MCF 10A (cell line): ENCODE measurements around the gene SCN4A. TPM values are rescaled to one million over a fixed set of nuclear protein-coding genes. Genes with fewer than 3 reads are reported as not detected.
A peak's percentile ranks its signal among the peaks of the same experiment; 100 is the strongest.

Source experiments
- BruUV-seq: library from RNA; stranded (reverse); fragments of 400-500 nt; replicated peaks from 2 replicates; lab custom pipeline; 2021; lab: Mats Ljungman, UMichigan
- CTCF ChIA-PET: fragments of 300-600 bp; sonication (Branson Sonifier 250); formaldehyde crosslinking; extraction: SDS; loops from one replicate; lab custom pipeline; 2021; ENCODE audit warnings: antibody characterized with exemption, inconsistent platforms; lab: Yijun Ruan, JAX
- POLR2A ChIA-PET: fragments of 300-600, 350-650 bp; sonication (Branson Sonifier 250); formaldehyde crosslinking; extraction: SDS; loops from one replicate; lab custom pipeline; 2020; ENCODE audit warnings: antibody characterized with exemption, inconsistent platforms; lab: Yijun Ruan, JAX
- DNase-seq: peaks from one replicate; pipeline ENCODE4 v3.0.0-alpha.2; 2018; ENCODE audit not compliant: unreplicated experiment
- H3K27ac Mint-ChIP-seq: one replicate; pipeline ENCODE4 v1.8.0; 2022; ENCODE audit warnings: mild to moderate bottlenecking, low read depth, mixed read lengths; ENCODE audit not compliant: unreplicated experiment
- H3K27me3 Mint-ChIP-seq: one replicate; pipeline ENCODE4 v1.8.0; 2022; ENCODE audit warnings: mixed read lengths; ENCODE audit not compliant: insufficient read depth, unreplicated experiment
- H3K36me3 Mint-ChIP-seq: one replicate; pipeline ENCODE4 v1.8.0; 2022; ENCODE audit warnings: mild to moderate bottlenecking, moderate library complexity, mixed read lengths; ENCODE audit not compliant: insufficient read depth, unreplicated experiment
- H3K4me1 Mint-ChIP-seq: one replicate; pipeline ENCODE4 v1.8.0; 2022; ENCODE audit warnings: mixed read lengths; ENCODE audit not compliant: insufficient read depth, unreplicated experiment
- H3K4me3 Mint-ChIP-seq: one replicate; pipeline ENCODE4 v1.8.0; 2022; ENCODE audit warnings: mild to moderate bottlenecking, moderate library complexity, mixed read lengths; ENCODE audit not compliant: unreplicated experiment
- H3K9me3 Mint-ChIP-seq: one replicate; pipeline ENCODE4 v1.8.0; 2022; ENCODE audit warnings: mixed read lengths; ENCODE audit not compliant: unreplicated experiment
- CTCF ChIP-seq: fragments of 200-600 bp; IDR thresholded peaks from one replicate; pipeline ENCODE4 v1.8.0; 2022; ENCODE audit warnings: antibody characterized with exemption, mild to moderate bottlenecking; ENCODE audit not compliant: unreplicated experiment
- intact Hi-C: fragments of 100-400 bp; cut with micrococcal nuclease; formaldehyde crosslinking; loops from 2 replicates; pipeline ENCODE4 v1.14.1; 2022
- total RNA-seq: library from RNA; stranded (reverse); gene quantifications from 2 replicates; pipeline ENCODE4 v1.2.3, GENCODE V29; 2022

Gene SCN4A
- total RNA-seq, 1 experiment from 2014 or later: not detected

- no peak for TF ChIP-seq CTCF
- Mint-ChIP-seq H3K27ac (no peak overlapping the region), H3K4me3 (no peak overlapping the region), H3K4me1 (peaks cover 7% of the 10 kb centered on the region), H3K9me3 (peaks cover 7% of the 10 kb centered on the region), H3K27me3 (peaks cover 57% of the 10 kb centered on the region), H3K36me3 (no peaks in the 10 kb centered on the region)
- ChIA-PET CTCF (interaction anchor here (0.9 to 1.4 kb wide), 4 partner anchors 17 to 107 kb away, joined by 3 to 6 read pairs (median 3); partner anchors contain the start of gene GH1), POLR2A (interaction anchor here (0.8 kb wide), 1 partner anchor 10 kb away, joined by 4 read pairs; no protein-coding TSS in a partner anchor)
- BruUV-seq: no TSS peak
- intact Hi-C loops: loop anchor here (2.0 kb wide), 1 partner anchor 71 kb away; the partner anchor contains the start of gene GH1
- DNase-seq: no peak
These were observed 17.1 kb upstream of the SCN4A start for GRCh38 chr17:63989622-63990345.

- POLR2A ChIA-PET: no interaction called here
- peaks cover 49% of the 10 kb centered on the region for H3K27me3 Mint-ChIP-seq
These were observed 16.3 kb upstream of the SCN4A start for GRCh38 chr17:63988741-63989621.

GRCh38 chr17:63988127-63988478 is 15.4 kb upstream of the SCN4A start:
- H3K27me3 Mint-ChIP-seq: peaks cover 40% of the 10 kb centered on the region
- DNase-seq: no peak
- intact Hi-C loops: no loop called here
- ChIA-PET CTCF (interaction anchor here (0.8 to 1.0 kb wide), 3 partner anchors 37 to 42 kb away, joined by 3 read pairs; no protein-coding TSS in a partner anchor), POLR2A (no interaction called here)
- H3K4me3 Mint-ChIP-seq: no peak overlapping the region
- no TSS peak for BruUV-seq
- peaks cover 9% of the 10 kb centered on the region for H3K4me1 Mint-ChIP-seq
- H3K36me3 Mint-ChIP-seq: no peaks in the 10 kb centered on the region
- TF ChIP-seq CTCF: no peak
- H3K9me3 Mint-ChIP-seq: peaks cover 7% of the 10 kb centered on the region
- H3K27ac Mint-ChIP-seq: no peak overlapping the region

More at GRCh38 chr17:63988741-63989621, 16.3 kb upstream of the SCN4A start:
- DNase-seq: no peak
- TF ChIP-seq CTCF: no peak
- CTCF ChIA-PET: interaction anchor here (0.6 to 1.0 kb wide), 2 partner anchors 33 to 51 kb away, joined by 3 to 6 read pairs; no protein-coding TSS in a partner anchor
- Mint-ChIP-seq H3K27ac (peak overlapping the region; percentile 35), H3K36me3 (no peaks in the 10 kb centered on the region), H3K4me1 (peaks cover 9% of the 10 kb centered on the region), H3K9me3 (peaks cover 7% of the 10 kb centered on the region), H3K4me3 (no peak overlapping the region)
- no TSS peak for BruUV-seq
- intact Hi-C loops: no loop called here
